H1 (cell line): ENCODE measurements around the gene MAST1. TPM values are rescaled to one million over a fixed set of nuclear protein-coding genes. Genes with fewer than 3 reads are reported as not detected.

Experiments used
- CTCF ChIA-PET: fragments of 300-600 bp; sonication (Branson Sonifier 250); formaldehyde crosslinking; loops from one replicate; lab custom pipeline; 2021; ENCODE audit not compliant: partially characterized antibody; lab: Charles Lee
- POLR2A ChIA-PET: fragments of 300-600 bp; sonication (Branson Sonifier 250); formaldehyde crosslinking; loops from one replicate; lab custom pipeline; 2021; ENCODE audit warnings: inconsistent platforms; ENCODE audit not compliant: partially characterized antibody; lab: Charles Lee
- DNase-seq, 2 experiments: peaks; one replicate each; pipeline versions ENCODE4 v3.0.0 to v3.0.0-alpha.2; 2010 to 2022; ENCODE audit warnings: low spot score in 2 of 2, low read depth in 1 of 2, mixed read lengths in 1 of 2
- FAIRE-seq: peaks from 2 replicates; lab custom pipeline; 2011; peaks lifted over from hg19 to GRCh38; lab: Jason Lieb, UNC
- H2AFZ ChIP-seq: 2 replicates; pipeline ENCODE4 v1.8.1; 2012; ENCODE audit warnings: low read length, inconsistent platforms
- H2AK5ac ChIP-seq: 2 replicates; pipeline ENCODE4 v1.6.1; 2013; ENCODE audit warnings: low read depth, low read length
- H2BK120ac ChIP-seq: replicated peaks from 2 replicates; pipeline ENCODE3; 2013; ENCODE audit warnings: low read depth, low read length, inconsistent platforms
- H2BK12ac ChIP-seq: 2 replicates; pipeline ENCODE4 v1.6.1; 2013; ENCODE audit warnings: low read depth, low read length
- H2BK15ac ChIP-seq: 2 replicates; pipeline ENCODE4 v1.6.1; 2013; ENCODE audit warnings: low read length
- H2BK20ac ChIP-seq: 2 replicates; pipeline ENCODE4 v1.6.1; 2013; ENCODE audit warnings: low read length
- H2BK5ac ChIP-seq: 2 replicates; pipeline ENCODE4 v1.6.1; 2013; ENCODE audit warnings: low read depth, low read length
- H3K14ac ChIP-seq: 2 replicates; pipeline ENCODE4 v1.6.1; 2013; ENCODE audit warnings: inconsistent platforms; ENCODE audit not compliant: insufficient read length
- H3K18ac ChIP-seq: 2 replicates; pipeline ENCODE4 v1.6.1; 2013; ENCODE audit warnings: low read length; ENCODE audit errors: extremely low read depth
- H3K23ac ChIP-seq: 2 replicates; pipeline ENCODE4 v1.6.1; 2013; ENCODE audit warnings: inconsistent platforms; ENCODE audit not compliant: insufficient read length
- H3K23me2 ChIP-seq: 2 replicates; pipeline ENCODE4 v1.6.1; 2013; ENCODE audit warnings: low read depth, low read length
- H3K27ac ChIP-seq: 2 replicates; pipeline ENCODE4 v1.6.1; 2011; ENCODE audit warnings: low read depth, low read length, inconsistent platforms
- H3K27me3 ChIP-seq, 4 experiments: replicated peaks in 1 of 4; 1 replicate in 1 of 4; 2 replicates in 3 of 4; pipeline versions ENCODE4 v1.6.1 to v1.8.1; 2011 to 2013; ENCODE audit warnings: low read length in 3 of 4, mild to moderate bottlenecking in 3 of 4, inconsistent platforms in 2 of 4, mixed read lengths in 2 of 4, moderate library complexity in 1 of 4; ENCODE audit not compliant: control insufficient read depth in 3 of 4, insufficient read depth in 3 of 4; ENCODE audit errors: extremely low read depth in 1 of 4
- H3K36me3 ChIP-seq, 4 experiments: 2 replicates each; pipeline versions ENCODE4 v1.6.1 to v1.8.1; 2011 to 2013; ENCODE audit warnings: mild to moderate bottlenecking in 4 of 4, low read length in 3 of 4, moderate library complexity in 2 of 4, control low read depth in 1 of 4, inconsistent platforms in 1 of 4; ENCODE audit not compliant: insufficient read depth in 4 of 4, control insufficient read depth in 2 of 4
- H3K4ac ChIP-seq: replicated peaks from 2 replicates; pipeline ENCODE3; 2013; ENCODE audit warnings: low read length, low read depth, mixed read lengths, inconsistent platforms; ENCODE audit not compliant: insufficient read length
- H3K4me1 ChIP-seq, 4 experiments: replicated peaks in 1 of 4; 1 replicate in 1 of 4; 2 replicates in 3 of 4; pipeline versions ENCODE4 v1.6.1 to v1.8.1; 2011 to 2013; ENCODE audit warnings: low read length in 3 of 4, inconsistent platforms in 2 of 4, mixed read lengths in 1 of 4; ENCODE audit not compliant: insufficient read depth in 4 of 4, control insufficient read depth in 3 of 4
- H3K4me2 ChIP-seq, 2 experiments: 2 replicates each; pipeline versions ENCODE4 v1.6.1 to v1.8.1; 2011 to 2013; ENCODE audit warnings: low read depth in 2 of 2, low read length in 2 of 2, control low read depth in 1 of 2, inconsistent platforms in 1 of 2, mild to moderate bottlenecking in 1 of 2; ENCODE audit not compliant: insufficient read depth in 1 of 2
- H3K4me3 ChIP-seq, 4 experiments: fragments of 200-600, 300-600 bp in 1 of 4; sonication (generic), shearing (Covaris generic), sonication (Bioruptor Twin) in 1 of 4; 2 replicates each; pipeline versions ENCODE4 v1.5.1 to v1.8.1; 2011 to 2016; ENCODE audit warnings: low read length in 4 of 4, low read depth in 3 of 4, control low read depth in 2 of 4, inconsistent platforms in 2 of 4, mild to moderate bottlenecking in 2 of 4, mixed read lengths in 1 of 4, moderate library complexity in 1 of 4; ENCODE audit not compliant: insufficient read depth in 2 of 4; ENCODE audit errors: extremely low read depth in 1 of 4
- H3K56ac ChIP-seq: replicated peaks from 2 replicates; pipeline ENCODE3; 2013; ENCODE audit warnings: low read depth, mild to moderate bottlenecking, mixed read lengths, low read length, inconsistent platforms; ENCODE audit not compliant: insufficient read length
- H3K79me1 ChIP-seq: 2 replicates; pipeline ENCODE4 v1.6.1; 2013; ENCODE audit warnings: low read depth, low read length, control low read depth
- H3K79me2 ChIP-seq, 2 experiments: 2 replicates each; pipeline versions ENCODE4 v1.6.1 to v1.8.1; 2012 to 2013; ENCODE audit warnings: low read length in 2 of 2, mild to moderate bottlenecking in 2 of 2, inconsistent platforms in 1 of 2; ENCODE audit not compliant: insufficient read depth in 2 of 2, control insufficient read depth in 1 of 2
- H3K9ac ChIP-seq, 4 experiments: replicated peaks in 1 of 4; 1 replicate in 1 of 4; 2 replicates in 3 of 4; pipeline versions ENCODE4 v1.6.1 to v1.8.1; 2011 to 2013; ENCODE audit warnings: low read depth in 3 of 4, low read length in 3 of 4, control low read depth in 2 of 4, mild to moderate bottlenecking in 2 of 4, moderate library complexity in 2 of 4, inconsistent platforms in 1 of 4; ENCODE audit errors: extremely low read depth in 1 of 4
- H3K9me3 ChIP-seq, 2 experiments: 2 replicates each; pipeline versions ENCODE4 v1.6.1 to v1.8.1; 2012 to 2013; ENCODE audit warnings: mild to moderate bottlenecking in 2 of 2, moderate library complexity in 2 of 2, control low read depth in 1 of 2, inconsistent platforms in 1 of 2, low read depth in 1 of 2, low read length in 1 of 2, mixed read lengths in 1 of 2; ENCODE audit not compliant: insufficient read depth in 2 of 2
- H4K20me1 ChIP-seq, 2 experiments: replicated peaks in 1 of 2; 2 replicates each; pipeline versions ENCODE3 to v1.8.1; 2011 to 2013; ENCODE audit warnings: inconsistent platforms in 2 of 2, low read length in 2 of 2, mild to moderate bottlenecking in 1 of 2; ENCODE audit not compliant: insufficient read depth in 2 of 2, control insufficient read depth in 1 of 2
- H4K5ac ChIP-seq: 2 replicates; pipeline ENCODE4 v1.6.1; 2013; ENCODE audit warnings: low read length, low read depth, mixed read lengths, inconsistent platforms; ENCODE audit not compliant: insufficient read length
- H4K8ac ChIP-seq: 2 replicates; pipeline ENCODE4 v1.8.0; 2013; ENCODE audit warnings: mild to moderate bottlenecking, moderate library complexity, low read length, inconsistent platforms; ENCODE audit not compliant: insufficient read depth; ENCODE audit errors: extremely low read depth
- H4K91ac ChIP-seq: replicated peaks from 2 replicates; pipeline ENCODE3; 2013; ENCODE audit warnings: low read length, mixed read lengths, inconsistent platforms; ENCODE audit not compliant: insufficient read length
- ATF2 ChIP-seq: IDR thresholded peaks from 2 replicates; pipeline ENCODE4 v1.6.1; 2012; ENCODE audit warnings: low read length, inconsistent platforms
- BACH1 ChIP-seq: IDR thresholded peaks from 2 replicates; pipeline ENCODE4 v1.6.1; 2012; ENCODE audit warnings: low read length, improper control_type of control experiment
- CBX5 ChIP-seq: fragments of 300-800, 300-1000 bp; sonication (generic); IDR thresholded peaks from 2 replicates; pipeline ENCODE4 v1.7.1; 2016; ENCODE audit warnings: antibody characterized with exemption, low read length, low read depth
- EZH2 ChIP-seq: fragments of 200-600 bp; sonication (generic); IDR thresholded peaks from 2 replicates; pipeline ENCODE4 v1.7.1; 2012; ENCODE audit warnings: low read depth, mild to moderate bottlenecking, moderate library complexity, low read length, inconsistent platforms; ENCODE audit not compliant: severe bottlenecking
- JUN ChIP-seq: IDR thresholded peaks from 2 replicates; pipeline ENCODE4 v1.6.1; 2011; ENCODE audit warnings: low read depth, mild to moderate bottlenecking, improper control_type of control experiment, low read length
- POLR2AphosphoS5 ChIP-seq: IDR thresholded peaks from 2 replicates; pipeline ENCODE4 v1.6.1; 2011; ENCODE audit warnings: low read depth, low read length
- POU5F1 ChIP-seq: IDR thresholded peaks from 2 replicates; pipeline ENCODE4 v1.6.1; 2011; ENCODE audit warnings: low read depth, mild to moderate bottlenecking, low read length, moderate library complexity
- RBBP5 ChIP-seq: IDR thresholded peaks from 2 replicates; pipeline ENCODE4 v1.7.1; 2012; ENCODE audit warnings: low read depth, mild to moderate bottlenecking, inconsistent platforms, low read length, moderate library complexity, borderline replicate concordance
- SIX5 ChIP-seq: IDR thresholded peaks from 2 replicates; pipeline ENCODE4 v1.6.1; 2011; ENCODE audit warnings: mild to moderate bottlenecking, low read depth, low read length
- SP1 ChIP-seq: IDR thresholded peaks from 2 replicates; pipeline ENCODE4 v1.6.1; 2011; ENCODE audit warnings: low read depth, low read length
- SRF ChIP-seq: IDR thresholded peaks from 2 replicates; pipeline ENCODE4 v1.6.1; 2011; ENCODE audit warnings: mild to moderate bottlenecking, low read depth, low read length, moderate library complexity
- USF2 ChIP-seq: IDR thresholded peaks from 2 replicates; pipeline ENCODE4 v1.6.1; 2011; ENCODE audit warnings: low read length, improper control_type of control experiment
- WGBS, 2 experiments: shearing (Covaris generic) in 1 of 2; methylation state at CpG; one replicate each; pipeline versions ENCODE4 v1.1.6 to v1.1.7; 2013 to 2015; ENCODE audit warnings: low lambda C conversion rate in 2 of 2, mixed read lengths in 2 of 2, inconsistent platforms in 1 of 2, low coverage in 1 of 2, missing lambda C conversion rate in 1 of 2; ENCODE audit not compliant: insufficient replicate concordance in 2 of 2, insufficient coverage in 1 of 2, insufficient read length in 1 of 2; ENCODE audit errors: extremely low coverage in 1 of 2, missing lambda C conversion rate in 1 of 2; 5-methylcytosine and 5-hydroxymethylcytosine counted together
- polyA plus RNA-seq, 7 experiments: library from polyadenylated mRNA; depleted of rRNA in 3 of 7; stranded (reverse) in 5 of 7; unstranded in 2 of 7; fragments of >200 nt in 5 of 7; fragments of 200-250 nt in 2 of 7; gene quantifications; 1 replicate in 5 of 7; 2 replicates in 1 of 7; 4 replicates in 1 of 7; pipeline versions ENCODE4 v1.2.1 to v1.2.3, GENCODE V29; 2011 to 2013; ENCODE audit warnings: missing spikeins in 2 of 7, mixed read lengths in 2 of 7
- total RNA-seq: library from RNA; stranded (reverse); fragmentation: NEBNext Ultra II Directional; extraction: Animal tissue kit (Norgen Biotek cat#: 25700); gene quantifications from 2 replicates; pipeline ENCODE4 v1.2.1, GENCODE V29; 2021

Gene MAST1
- total and polyA plus RNA-seq, 2 of the 8 experiments (the other 6 are each of a cell fraction or from before 2014, with no cell fraction given), result 15.6 to 28.3 TPM

GRCh38 chr19:12843328-12843727, 5.0 kb downstream of the MAST1 start:
- Histone ChIP-seq H4K8ac (no peak overlapping the region), H2BK120ac (no peak overlapping the region), H2AFZ (no peak overlapping the region), H2AK5ac (no peak overlapping the region), H3K14ac (no peak overlapping the region), H3K9ac (no peak overlapping the region), H4K20me1 (peaks cover 8 to 24% of the 10 kb centered on the region in 2 experiments), H3K79me2 (peaks cover 0 to 9% of the 10 kb centered on the region in 2 experiments; a peak in 2 of 4 replicates), H4K5ac (no peak overlapping the region), H3K36me3 (peaks cover 0 to 3% (median 0%) of the 10 kb centered on the region in 4 experiments; a peak in 1 of 8 replicates), H3K27ac (no peak overlapping the region), H4K91ac (no peak overlapping the region), H3K4ac (no peak overlapping the region), H3K4me2 (no peak overlapping the region), H3K56ac (no peak overlapping the region), H3K79me1 (peaks cover 11% of the 10 kb centered on the region), H2BK5ac (no peak overlapping the region), H2BK15ac (no peak overlapping the region), H3K23ac (no peak overlapping the region), H3K4me3 (no peak overlapping the region), H3K18ac (no peak overlapping the region), H3K4me1 (peaks cover 6 to 31% (median 10%) of the 10 kb centered on the region in 4 experiments), H3K9me3 (no peaks in the 10 kb centered on the region), H2BK20ac (no peak overlapping the region), H2BK12ac (no peak overlapping the region), H3K27me3 (no peaks in the 10 kb centered on the region; a peak in 1 of 7 replicates), H3K23me2 (peaks cover 13% of the 10 kb centered on the region)
- DNase-seq (no peak), FAIRE-seq (no peak)
- TF ChIP-seq JUN (no peak), RBBP5 (no peak), USF2 (no peak), ATF2 (no peak), EZH2 (no peak), SRF (no peak), POU5F1 (no peak), SP1 (no peak), BACH1 (no peak), CBX5 (no peak), SIX5 (no peak), POLR2AphosphoS5 (no peak)
- ChIA-PET CTCF (no interaction called here), POLR2A (no interaction called here)
- WGBS, 2 experiments, result 91% methylated on average over 11 of the region's 11 CpGs; no CpG with 5 or more reads in 1 of the 2 experiments
